T-helper 1 cell treated with Interleukin-12 subunit alpha and Interleukin-12 subunit beta and Interleukin-4 antibody, amounts not matched to agents 30 μg/mL and 1 μg/mL, for 36 hours (primary cell): ENCODE results near the gene LIPK.
"Not testable (repeated sequence)": the region's sequence is repeated elsewhere in the genome, so short reads cannot be mapped to it uniquely, and the experiment has no call there.

Experiments
- H3K27ac Mint-ChIP-seq: one replicate; pipeline ENCODE4 v1.8.0; 2021; ENCODE audit warnings: mild to moderate bottlenecking, mixed read lengths
- H3K27me3 Mint-ChIP-seq: one replicate; pipeline ENCODE4 v1.8.0; 2021; ENCODE audit warnings: low read depth, mixed read lengths
- H3K36me3 Mint-ChIP-seq: one replicate; pipeline ENCODE4 v1.8.0; 2021; ENCODE audit warnings: low read depth, mixed read lengths
- H3K4me1 Mint-ChIP-seq: one replicate; pipeline ENCODE4 v1.8.0; 2021; ENCODE audit warnings: low read depth, mixed read lengths
- H3K4me3 Mint-ChIP-seq: one replicate; pipeline ENCODE4 v1.8.0; 2021; ENCODE audit warnings: mild to moderate bottlenecking, moderate library complexity, mixed read lengths
- H3K9me3 Mint-ChIP-seq: one replicate; pipeline ENCODE4 v1.8.0; 2021; ENCODE audit warnings: mixed read lengths

Gene LIPK

DNA sequence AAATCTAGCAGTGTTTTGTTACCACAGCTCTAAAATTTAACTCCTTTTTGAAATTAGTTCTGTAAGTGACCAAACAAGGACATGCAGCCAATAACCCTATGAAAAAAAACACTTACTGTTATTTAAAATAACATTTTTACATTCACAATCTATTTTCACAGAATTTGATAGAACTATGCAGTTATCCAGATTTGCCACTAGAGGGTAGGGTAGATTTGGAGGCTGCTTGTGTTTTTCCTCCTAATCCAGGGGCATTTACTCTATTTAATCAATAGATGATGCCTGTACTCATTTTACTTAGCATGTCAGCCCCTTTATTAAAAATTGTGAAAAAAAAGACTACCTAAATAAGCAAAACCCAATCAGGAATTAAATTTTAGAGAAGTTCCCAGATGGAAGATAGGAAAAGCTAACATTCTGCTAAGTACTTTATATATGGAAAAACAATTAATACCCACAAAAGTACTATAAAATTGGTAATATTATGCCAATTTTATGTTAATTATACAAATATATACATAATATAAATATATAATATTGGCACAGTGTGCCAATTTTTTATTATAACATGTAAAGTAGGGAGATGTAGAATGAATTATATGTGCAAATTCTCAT, 18.1 kb upstream of the LIPK start:
- peaks cover 16% of the 10 kb centered on the region for H3K27me3 Mint-ChIP-seq
- H3K36me3 Mint-ChIP-seq: no peaks in the 10 kb centered on the region
- H3K27ac Mint-ChIP-seq: no peak overlapping the region
- H3K9me3 Mint-ChIP-seq: no peaks in the 10 kb centered on the region
- no peaks in the 10 kb centered on the region for H3K4me1 Mint-ChIP-seq
- H3K4me3 Mint-ChIP-seq: no peak overlapping the region

DNA sequence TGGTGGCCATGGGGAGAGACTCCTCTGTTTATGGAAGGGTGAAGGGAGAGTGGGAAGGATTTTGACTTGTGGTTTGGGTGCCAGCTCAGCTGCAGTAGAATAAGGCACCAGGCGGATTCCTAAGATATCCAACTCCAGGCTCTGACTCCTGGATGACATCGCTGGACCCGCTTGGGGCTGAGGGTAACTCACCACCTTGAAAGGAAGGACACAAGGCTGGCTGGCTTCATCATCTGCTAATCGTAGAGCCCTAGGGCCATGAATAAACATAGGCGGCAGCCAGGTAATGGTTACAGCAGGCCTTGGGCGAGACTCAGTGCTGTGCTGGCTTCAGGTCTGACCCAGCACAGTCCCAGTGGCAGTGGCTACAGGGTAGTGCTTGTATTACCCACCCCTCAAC, 16.7 kb upstream of the LIPK start:
- Mint-ChIP-seq H3K27me3 (peaks cover 24% of the 10 kb centered on the region), H3K4me1 (no peaks in the 10 kb centered on the region), H3K4me3 (no peak overlapping the region), H3K27ac (no peak overlapping the region), H3K36me3 (no peaks in the 10 kb centered on the region), H3K9me3 (no peaks in the 10 kb centered on the region)

DNA sequence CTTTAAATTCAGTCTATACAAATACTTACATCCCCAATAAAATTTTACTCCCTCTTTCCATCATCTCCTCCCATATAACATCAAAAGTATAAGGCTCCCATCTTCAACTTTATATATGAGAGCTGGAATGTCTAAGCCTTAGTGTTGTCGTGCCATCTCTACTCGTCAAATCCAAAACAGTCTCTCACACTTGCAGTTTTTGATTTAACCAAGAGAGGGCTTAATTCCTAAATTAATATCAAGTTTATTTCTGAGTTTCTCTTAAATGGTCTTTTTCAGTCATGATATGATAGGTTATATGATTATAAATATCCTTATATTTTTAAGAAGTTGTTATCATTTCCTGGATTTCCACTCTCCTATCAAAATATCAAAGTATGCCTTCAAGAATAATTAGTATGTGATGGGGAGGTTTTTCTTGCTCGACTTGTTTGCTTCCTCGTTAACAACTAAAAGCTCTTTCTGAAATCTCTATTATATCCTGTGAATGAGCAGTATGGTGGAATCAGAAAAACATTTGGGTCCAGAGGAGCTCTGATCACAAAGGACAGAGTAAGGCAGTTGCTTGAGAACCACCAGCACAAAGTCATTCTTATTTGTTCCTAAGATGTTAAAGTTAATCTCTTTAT, 12.5 kb upstream of the LIPK start:
- Mint-ChIP-seq H3K36me3 (no peaks in the 10 kb centered on the region), H3K4me3 (no peak overlapping the region), H3K27me3 (peaks cover 29% of the 10 kb centered on the region), H3K27ac (no peak overlapping the region), H3K4me1 (no peaks in the 10 kb centered on the region), H3K9me3 (no peaks in the 10 kb centered on the region)

DNA sequence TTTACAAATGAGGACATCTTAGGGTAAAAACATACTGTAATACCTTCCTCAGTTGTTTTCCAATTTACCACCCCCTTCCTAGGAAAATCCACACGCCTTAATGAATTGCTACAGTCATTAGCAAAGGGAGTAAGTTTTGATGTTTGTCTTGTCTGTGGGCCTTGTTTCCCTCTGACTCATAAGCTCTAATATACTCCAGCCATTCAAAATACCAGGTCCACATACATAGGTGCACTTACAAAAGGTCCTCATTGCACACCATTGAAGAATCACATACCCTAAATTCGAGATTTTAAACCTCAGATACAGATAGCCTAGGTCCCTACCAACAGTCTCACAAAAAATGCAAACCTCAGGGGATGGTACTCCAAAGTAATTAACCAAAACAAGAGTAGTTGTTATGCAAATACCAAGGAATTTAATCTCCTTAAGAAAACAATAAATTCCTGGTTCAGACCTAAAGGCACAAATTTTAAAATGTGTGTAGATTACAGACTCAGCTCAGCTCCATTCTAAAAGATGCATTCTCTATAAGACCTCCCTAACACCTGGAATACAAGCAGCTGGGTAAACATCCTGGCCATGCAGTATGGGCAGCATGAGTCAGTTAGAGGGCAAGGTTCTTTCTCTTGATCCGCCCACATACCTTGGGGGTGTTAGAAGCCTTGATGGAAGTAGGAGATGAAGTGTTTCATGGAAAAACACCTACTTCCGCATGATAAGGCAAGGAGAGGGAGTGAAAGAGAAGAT, 3.0 kb upstream of the LIPK start:
- Mint-ChIP-seq H3K27ac (no peak overlapping the region), H3K4me1 (no peaks in the 10 kb centered on the region), H3K36me3 (no peaks in the 10 kb centered on the region)

DNA sequence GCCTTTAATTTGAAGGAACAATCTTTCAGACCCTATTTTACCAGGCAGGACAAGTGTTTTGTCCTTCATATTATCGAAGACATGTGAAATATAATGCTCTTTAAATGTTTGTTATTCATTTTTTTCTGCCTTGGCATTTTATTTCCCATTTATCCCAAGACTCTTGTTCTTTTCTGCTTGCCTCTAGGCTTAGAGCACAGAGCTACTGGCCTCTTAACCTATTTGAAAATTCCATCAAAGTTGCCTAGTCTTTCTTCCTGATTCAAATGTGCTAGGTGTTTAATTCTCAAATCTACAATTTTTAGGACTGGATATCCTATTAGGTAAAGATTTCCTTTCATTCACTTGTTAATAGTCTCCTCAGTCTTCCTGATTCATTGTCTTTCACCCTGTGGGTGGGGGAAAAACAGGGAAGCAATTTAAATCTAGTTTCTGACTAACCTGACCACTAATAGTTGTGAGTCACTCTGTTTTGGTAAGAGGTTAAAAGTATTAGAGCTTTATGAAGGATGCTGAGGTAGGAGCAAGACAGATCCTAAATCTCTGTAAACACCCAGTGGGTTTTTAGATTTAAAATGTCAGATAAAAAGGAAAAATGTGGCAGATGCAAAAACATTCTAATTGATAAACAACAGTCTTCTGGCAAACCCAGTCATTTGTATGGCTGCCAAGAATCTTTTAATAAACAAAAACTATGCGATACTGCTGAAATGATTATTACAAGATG, 1.5 kb downstream of the LIPK start:
- Mint-ChIP-seq H3K36me3 (no peaks in the 10 kb centered on the region), H3K4me3 (no peak overlapping the region), H3K27ac (no peak overlapping the region), H3K27me3 (peaks cover 25% of the 10 kb centered on the region), H3K4me1 (no peaks in the 10 kb centered on the region), H3K9me3 (no peaks in the 10 kb centered on the region)

More for the DNA sequence above, 3.0 kb upstream of the LIPK start:
- Mint-ChIP-seq H3K27me3 (peaks cover 24% of the 10 kb centered on the region), H3K9me3 (no peaks in the 10 kb centered on the region), H3K4me3 (no peak overlapping the region)

DNA sequence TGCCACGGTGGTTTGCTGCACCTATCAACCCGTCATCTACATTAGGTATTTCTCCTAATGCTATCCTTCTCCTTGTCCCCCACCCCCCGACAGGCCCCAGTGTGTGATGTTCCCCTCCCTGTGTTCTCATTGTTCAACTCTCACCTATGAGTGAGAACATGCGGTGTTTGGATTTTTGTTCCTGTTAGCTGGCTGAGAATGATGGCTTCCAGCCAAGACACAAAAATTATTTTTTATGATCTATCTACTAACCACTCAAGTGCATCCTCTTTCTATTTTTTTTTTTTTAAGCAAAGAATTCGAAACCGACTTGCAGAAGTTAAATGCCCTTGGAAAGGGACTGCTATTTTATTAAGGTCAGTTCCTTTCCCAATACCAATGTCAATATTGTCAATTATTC, 3.3 kb downstream of the LIPK start:
- H3K27ac Mint-ChIP-seq, H3K36me3 Mint-ChIP-seq, H3K4me3 Mint-ChIP-seq, H3K4me1 Mint-ChIP-seq, H3K9me3 Mint-ChIP-seq: not testable (repeated sequence)
- peaks cover 25% of the 10 kb centered on the region for H3K27me3 Mint-ChIP-seq

DNA sequence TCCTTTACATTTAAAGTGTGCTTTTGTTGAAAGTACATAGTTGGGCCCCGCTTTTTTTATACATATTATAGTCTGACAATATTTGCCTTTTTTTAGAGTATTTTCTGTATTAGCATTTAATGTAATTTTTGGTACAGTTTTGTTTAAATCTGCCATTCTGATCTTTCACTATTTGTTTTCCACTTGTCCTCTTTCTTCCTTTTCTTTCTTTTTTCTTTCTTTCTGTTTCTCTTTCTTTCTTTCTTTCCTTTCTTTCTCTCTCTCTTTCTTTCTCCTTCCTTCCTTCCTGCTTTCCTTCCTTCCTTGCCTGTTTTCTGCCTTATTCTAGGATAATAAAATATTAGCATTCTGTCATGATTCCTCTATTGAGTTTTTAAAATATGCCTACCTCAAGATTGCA, 9.5 kb downstream of the LIPK start:
- Mint-ChIP-seq H3K36me3 (no peaks in the 10 kb centered on the region), H3K27ac (no peak overlapping the region), H3K27me3 (peaks cover 30% of the 10 kb centered on the region), H3K4me1 (peaks cover 2% of the 10 kb centered on the region), H3K4me3 (no peak overlapping the region), H3K9me3 (no peaks in the 10 kb centered on the region)

DNA sequence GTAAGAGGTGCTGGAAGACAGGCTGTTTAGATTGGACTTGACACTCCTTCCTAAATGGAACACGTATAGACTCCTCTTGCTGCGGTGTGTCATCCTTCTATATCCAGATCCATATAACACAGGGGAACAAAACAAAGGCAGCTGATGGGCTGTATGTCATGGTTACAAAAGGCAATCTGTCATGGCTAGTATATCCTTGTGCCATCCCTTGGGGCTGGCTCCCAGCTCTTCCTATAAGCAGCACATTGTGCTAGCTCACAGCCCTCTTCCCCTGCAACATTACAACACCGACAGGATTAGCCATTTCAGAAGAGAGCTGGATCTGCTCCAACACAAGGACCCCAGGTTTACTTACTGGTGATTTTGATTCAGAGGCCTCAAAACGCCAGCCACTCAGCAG, 15.3 kb downstream of the LIPK start:
- Mint-ChIP-seq H3K4me1 (peaks cover 6% of the 10 kb centered on the region), H3K27me3 (peaks cover 21% of the 10 kb centered on the region), H3K4me3 (no peak overlapping the region), H3K36me3 (no peaks in the 10 kb centered on the region), H3K9me3 (no peaks in the 10 kb centered on the region), H3K27ac (no peak overlapping the region)

DNA sequence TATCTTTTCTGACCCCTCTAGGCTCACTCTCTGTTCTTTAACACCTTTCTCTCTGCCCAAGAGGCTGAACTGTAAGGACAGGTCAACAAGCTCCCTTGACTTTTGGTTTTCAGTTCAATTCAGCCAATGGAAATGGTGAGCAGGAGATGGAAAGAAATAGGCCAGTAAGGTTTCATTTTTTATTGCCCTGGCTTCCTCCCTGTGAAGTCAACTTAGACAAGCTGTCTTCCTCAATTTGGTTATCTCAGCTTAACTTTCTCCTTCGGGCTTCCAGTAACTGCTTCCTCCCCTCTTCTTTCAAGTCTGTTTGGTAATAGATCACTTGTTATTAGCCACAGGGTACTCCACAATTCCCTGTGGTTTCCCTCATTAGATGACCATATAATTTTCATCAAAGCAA, 19.7 kb downstream of the LIPK start:
- Mint-ChIP-seq H3K9me3 (no peaks in the 10 kb centered on the region), H3K36me3 (no peaks in the 10 kb centered on the region), H3K4me1 (peaks cover 6% of the 10 kb centered on the region), H3K27me3 (peaks cover 11% of the 10 kb centered on the region), H3K4me3 (no peak overlapping the region), H3K27ac (no peak overlapping the region)

DNA sequence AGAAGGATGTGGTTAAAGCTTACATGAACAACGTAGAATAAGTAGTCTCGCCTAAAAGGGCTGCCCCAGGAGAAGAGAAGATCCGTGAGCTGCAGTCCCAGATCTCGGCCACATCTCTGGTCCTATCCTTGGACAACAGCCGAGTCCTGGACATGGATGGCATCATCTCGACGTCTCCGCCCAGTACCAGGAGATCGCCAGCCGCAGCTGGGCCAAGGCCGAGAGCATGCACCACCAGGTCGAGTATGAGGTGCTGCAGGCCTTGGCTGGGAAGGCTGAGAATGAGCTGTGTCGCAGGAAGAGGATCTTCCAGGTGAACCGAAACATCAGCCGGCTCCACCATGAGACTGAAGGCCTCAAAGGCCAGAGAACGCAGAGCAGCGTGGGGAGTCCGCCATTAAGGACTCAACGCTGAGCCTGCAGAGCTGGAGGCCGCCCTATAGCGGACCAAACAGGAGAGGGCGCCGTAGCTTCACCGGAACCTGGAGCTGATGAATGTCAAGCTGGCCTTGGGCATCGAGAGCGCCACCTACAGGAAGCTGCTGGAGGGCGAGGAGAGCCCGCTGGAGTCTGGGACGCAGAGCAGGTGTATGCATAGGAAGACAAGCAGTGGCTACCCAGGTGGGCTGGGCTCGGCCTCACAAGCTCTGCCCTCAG, 22.2 kb downstream of the LIPK start:
- Mint-ChIP-seq H3K4me1 (peaks cover 8% of the 10 kb centered on the region), H3K27ac (no peak overlapping the region), H3K4me3 (no peak overlapping the region), H3K36me3 (no peaks in the 10 kb centered on the region), H3K27me3 (peaks cover 11% of the 10 kb centered on the region), H3K9me3 (no peaks in the 10 kb centered on the region)

DNA sequence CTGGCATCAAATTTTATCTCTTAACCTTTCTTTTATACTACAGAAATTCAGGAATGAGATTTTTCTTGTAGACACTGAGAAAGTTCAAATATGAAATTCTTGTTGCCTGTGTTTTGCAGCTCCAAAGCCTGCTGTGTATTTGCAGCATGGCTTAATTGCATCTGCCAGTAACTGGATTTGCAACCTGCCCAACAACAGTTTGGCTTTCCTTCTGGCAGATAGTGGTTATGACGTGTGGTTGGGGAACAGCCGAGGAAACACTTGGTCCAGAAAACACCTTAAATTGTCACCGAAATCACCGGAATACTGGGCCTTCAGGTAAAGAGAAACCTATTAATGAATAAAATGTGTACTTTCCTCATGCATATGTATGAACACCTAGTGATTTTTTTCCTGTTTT, 24.8 kb downstream of the LIPK start:
- Mint-ChIP-seq H3K27me3 (peaks cover 13% of the 10 kb centered on the region), H3K9me3 (no peaks in the 10 kb centered on the region), H3K27ac (no peak overlapping the region), H3K4me3 (no peak overlapping the region), H3K36me3 (no peaks in the 10 kb centered on the region), H3K4me1 (peaks cover 5% of the 10 kb centered on the region)

DNA sequence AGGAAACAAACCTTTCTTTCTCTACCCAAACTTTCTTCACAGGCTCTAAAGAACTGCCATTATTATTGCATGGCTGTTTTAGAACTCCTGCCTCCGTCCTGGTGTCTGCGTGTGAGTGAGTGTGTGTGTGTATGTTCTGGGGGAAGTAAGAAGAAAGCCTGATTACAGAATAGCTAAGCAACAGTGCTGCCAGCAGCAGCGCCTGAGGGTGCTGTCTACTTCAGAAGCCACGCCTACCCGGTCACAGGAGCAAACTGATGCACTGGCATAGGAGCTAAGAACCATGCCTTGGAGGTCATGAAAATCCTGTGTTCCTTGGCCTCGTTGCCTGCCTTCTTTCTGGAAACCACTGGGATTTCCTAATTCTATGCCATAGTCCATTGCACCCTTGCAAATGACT, 25.2 kb downstream of the LIPK start:
- Mint-ChIP-seq H3K9me3 (no peaks in the 10 kb centered on the region), H3K36me3 (no peaks in the 10 kb centered on the region), H3K4me1 (peaks cover 2% of the 10 kb centered on the region), H3K4me3 (no peak overlapping the region), H3K27me3 (peaks cover 16% of the 10 kb centered on the region), H3K27ac (no peak overlapping the region)

DNA sequence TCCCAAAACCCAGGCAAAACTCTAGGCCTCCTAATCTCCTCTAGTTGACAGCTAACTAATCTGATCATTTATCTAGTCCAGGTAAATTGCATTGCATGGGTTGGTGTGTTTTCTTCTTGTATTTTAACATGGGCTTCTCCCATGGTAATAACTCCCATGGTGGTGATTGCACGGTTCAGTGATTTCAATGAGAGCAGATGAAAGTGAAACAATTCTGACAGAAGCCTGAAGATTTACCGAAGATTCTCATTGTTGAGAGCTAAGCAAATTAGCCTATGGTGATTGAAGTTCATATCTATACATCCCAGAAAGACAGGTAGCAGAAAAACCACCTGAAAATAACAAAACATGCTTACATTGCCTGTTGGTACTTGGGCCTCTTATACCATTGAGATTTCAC, 27.2 kb downstream of the LIPK start:
- no peak overlapping the region for H3K4me3 Mint-ChIP-seq
- peaks cover 21% of the 10 kb centered on the region for H3K27me3 Mint-ChIP-seq
- no peaks in the 10 kb centered on the region for H3K36me3 Mint-ChIP-seq
- H3K9me3 Mint-ChIP-seq: no peaks in the 10 kb centered on the region
- H3K4me1 Mint-ChIP-seq: peaks cover 2% of the 10 kb centered on the region
- H3K27ac Mint-ChIP-seq: no peak overlapping the region

DNA sequence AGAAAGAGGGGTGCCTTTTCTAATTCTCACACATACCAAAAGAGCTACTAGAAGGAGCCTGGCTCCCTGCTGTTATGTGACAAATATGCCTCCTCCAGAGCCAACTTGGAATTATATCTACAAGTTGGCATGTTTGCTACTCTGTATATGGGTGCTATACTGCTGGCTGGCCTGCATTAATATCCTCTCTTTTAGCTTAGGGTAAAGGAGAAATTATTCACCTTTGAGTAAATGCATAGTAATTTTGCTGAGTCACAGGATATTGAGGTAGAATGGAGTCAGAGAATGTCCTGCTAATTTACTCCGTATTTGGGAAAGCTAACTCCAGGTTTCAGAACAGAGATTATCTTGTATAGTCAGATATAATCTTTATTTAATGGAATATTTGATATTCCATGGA, 29.6 kb downstream of the LIPK start:
- no peaks in the 10 kb centered on the region for H3K9me3 Mint-ChIP-seq
- no peak overlapping the region for H3K27ac Mint-ChIP-seq
- no peaks in the 10 kb centered on the region for H3K36me3 Mint-ChIP-seq
- H3K4me1 Mint-ChIP-seq: peaks cover 2% of the 10 kb centered on the region
- peaks cover 17% of the 10 kb centered on the region for H3K27me3 Mint-ChIP-seq
- H3K4me3 Mint-ChIP-seq: no peak overlapping the region
